Stimulated activated CD4-positive, alpha-beta T cell treated with anti-CD3 and anti-CD28 coated beads, Interleukin-15, amount 100 ng/mL, for 24 hours (primary cell): ENCODE results near the gene NCBP3.
A peak's percentile ranks its signal among the peaks of the same experiment; 100 is the strongest.
"Not testable (repeated sequence)": the region's sequence is repeated elsewhere in the genome, so short reads cannot be mapped to it uniquely, and the experiment has no call there.

Source experiments
- DNase-seq: peaks from one replicate; pipeline ENCODE4 v3.0.0-alpha.2; 2020

Gene NCBP3

GRCh38 chr17:3846437-3847164 is 555 bp upstream of the NCBP3 start:
- no peak for DNase-seq

GRCh38 chr17:3845291-3845620 is 790 bp downstream of the NCBP3 start:
- peak; percentile 58 for DNase-seq

DNA sequence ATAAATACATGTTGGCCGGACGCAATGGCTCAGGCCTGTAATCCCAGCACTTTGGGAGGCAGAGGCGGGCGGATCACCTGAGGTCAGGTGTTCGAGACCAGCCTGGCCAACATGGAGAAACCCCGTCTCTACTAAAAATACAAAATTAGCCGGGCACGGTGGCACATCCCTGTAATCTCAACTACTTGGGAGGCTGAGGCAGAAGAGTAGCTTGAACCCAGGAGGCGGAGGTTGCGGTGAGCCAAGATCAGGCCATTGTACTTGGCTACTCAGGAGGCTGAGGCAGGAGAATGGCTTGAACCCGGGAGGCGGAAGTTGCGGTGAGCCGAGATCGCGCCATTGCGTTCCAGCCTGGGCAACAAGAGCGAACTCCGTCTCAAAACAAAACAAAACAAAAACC is 1.5 kb downstream of the NCBP3 start:
- DNase-seq, result not testable (repeated sequence)

GRCh38 chr17:3843935-3844516 is 2.0 kb downstream of the NCBP3 start:
- DNase-seq, result peak; percentile 63

DNA sequence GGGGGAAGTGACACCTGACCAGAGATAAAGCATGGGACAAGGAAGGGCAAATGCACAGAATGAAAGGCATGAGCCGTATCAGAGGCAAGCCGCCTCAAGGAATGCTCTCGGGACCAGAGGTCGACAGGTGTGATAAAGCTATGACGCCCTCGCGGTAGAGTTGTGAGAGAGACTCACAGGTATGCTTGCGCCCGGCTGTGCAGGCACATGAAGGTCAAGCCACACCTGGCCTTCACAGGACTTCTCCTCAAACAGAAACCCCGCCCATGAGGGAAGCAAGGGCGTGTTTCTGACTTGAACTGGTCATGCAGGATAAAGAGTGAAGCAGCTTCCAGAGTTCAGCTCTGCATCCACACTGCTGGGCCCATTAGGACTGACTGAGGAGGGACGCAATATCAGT is 7.8 kb downstream of the NCBP3 start:
- DNase-seq, result no peak

DNA sequence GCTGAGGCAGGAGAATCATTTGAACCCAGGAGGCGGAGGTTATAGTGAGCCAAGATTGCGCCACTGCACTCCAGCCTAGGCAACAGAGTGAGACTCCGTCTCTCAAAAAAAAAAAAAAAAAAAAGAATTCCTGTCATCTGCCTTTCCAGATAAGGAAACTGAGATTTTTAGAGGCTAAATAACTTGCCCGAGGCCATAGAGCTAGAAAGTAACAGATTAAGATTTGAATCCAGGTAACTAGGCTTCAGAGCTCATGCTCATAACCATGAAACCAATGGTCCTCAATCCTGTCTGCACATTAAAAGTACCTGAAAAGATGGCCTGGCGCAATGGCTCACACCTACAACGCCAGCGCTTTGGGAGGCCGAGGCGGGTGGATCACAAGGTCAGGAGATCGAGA is 9.5 kb downstream of the NCBP3 start:
- DNase-seq, result no peak

- no peak for DNase-seq
Observed at GRCh38 chr17:3835410-3836229, 10.4 kb downstream of the NCBP3 start.

DNA sequence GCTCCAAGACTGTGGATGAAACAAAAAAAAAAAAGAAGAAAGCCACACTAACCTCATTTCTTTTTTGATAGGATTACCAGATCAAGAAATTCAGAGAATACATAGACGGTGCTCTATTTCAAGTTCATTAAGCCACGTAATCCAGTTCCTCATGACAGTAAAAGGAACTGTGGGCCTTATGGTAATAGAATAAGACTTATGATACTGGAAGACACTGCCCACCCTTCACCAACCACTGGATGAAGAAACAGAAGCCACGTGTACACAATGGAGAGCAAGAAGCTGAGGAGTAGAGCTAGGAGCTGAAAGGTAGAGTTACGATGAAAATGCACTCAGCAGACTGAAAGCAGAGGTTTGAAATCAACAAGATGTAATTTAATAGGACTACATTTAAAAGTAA is 11.2 kb downstream of the NCBP3 start:
- DNase-seq, result no peak

GRCh38 chr17:3828852-3829232 is 17.2 kb downstream of the NCBP3 start:
- no peak for DNase-seq

DNA sequence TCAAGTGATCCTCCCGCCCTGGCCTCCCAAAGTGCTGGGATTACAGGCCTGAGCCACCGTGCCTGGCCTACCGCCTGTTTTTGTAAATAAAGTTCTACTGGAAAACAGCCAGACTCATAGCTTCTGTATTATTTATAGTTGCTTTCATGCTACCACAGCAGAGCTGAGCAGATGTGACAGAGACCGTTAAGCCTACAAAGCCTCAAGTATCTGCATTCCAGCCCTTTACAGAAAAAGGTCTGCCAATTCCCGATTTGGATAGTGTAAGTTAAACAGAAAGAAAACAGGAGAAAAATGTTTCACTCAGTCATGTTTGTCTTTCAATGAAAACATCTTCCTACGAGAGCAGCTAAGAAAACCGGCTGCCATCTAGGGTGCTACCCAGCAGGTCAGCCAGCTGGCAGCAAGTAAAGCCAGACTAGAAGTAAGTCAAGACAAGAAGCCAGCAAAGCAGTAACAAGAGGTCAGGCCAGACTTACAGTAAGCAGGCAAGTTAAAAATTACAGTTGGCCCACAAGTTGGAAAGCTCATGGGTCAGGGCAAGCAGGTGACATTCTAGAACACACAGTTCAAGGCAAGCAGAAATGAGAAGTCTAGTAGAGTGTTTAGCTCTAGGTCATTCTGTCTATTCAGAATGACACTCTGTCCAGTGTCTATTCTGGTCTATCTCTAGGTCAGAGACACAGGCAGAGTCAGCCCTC is 17.7 kb downstream of the NCBP3 start:
- no peak for DNase-seq

- peak; percentile 73 for DNase-seq
Observed at GRCh38 chr17:3827124-3827773, 18.8 kb downstream of the NCBP3 start.

GRCh38 chr17:3826191-3826590 is 19.9 kb downstream of the NCBP3 start:
- no peak for DNase-seq

DNA sequence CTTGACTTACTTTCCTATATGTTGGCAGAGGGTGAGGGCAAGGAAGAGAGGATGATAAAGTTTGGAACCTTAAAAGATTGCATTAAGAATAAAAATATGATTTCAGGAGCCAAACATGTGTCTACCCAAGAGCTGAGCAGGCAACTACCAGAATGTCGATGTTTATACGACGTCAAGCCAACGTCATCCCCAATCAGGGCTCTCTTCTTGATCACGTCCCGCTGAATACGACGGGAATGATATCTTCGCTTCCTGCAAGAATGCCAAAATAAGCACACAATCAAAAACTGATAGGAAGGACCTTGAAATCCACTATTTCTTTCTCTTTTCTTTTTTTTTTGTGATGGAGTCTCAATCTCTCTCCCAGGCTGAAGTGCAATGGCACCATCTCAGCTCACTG is 24.9 kb downstream of the NCBP3 start:
- DNase-seq, result no peak

DNA sequence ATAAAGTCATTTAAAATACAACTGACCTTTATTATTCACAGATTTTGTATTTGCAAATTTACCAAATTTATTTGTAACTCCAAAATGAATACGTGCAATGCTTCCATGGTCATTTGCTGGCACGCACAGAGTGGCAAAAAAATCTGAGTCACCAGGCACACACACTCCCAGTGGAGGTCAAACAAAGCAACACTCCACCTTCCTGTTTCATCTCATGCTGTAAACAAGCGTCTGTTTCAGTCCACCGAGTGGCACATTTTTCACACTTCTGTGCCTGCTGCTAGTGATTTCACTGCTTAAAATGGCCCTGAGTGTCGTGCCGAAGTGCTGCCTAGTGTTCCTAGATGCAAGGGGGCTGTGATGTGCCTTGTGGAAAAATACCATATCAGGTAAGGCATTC is 27.3 kb downstream of the NCBP3 start:
- DNase-seq, result no peak

GRCh38 chr17:3817851-3818605 is 28.0 kb downstream of the NCBP3 start:
- no peak for DNase-seq

DNA sequence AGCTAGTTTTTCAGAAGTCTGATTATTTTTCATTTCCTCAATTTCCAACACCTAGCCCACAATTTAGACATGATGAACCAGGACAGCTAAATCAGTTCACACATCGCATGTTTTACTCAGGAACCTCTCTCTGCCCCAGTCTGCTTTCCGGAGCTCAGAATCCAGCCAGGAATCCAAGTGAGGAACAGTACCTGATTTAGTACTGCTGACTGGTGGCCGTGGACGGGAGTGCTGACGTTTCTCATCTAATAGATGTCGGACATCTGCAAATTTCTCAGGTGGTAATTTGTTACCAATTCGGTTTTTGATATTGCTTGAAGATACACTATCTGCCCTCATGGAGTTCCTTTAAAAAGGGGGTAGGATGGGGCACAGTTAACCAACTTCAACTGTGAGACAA is 30.1 kb downstream of the NCBP3 start:
- no peak for DNase-seq

DNA sequence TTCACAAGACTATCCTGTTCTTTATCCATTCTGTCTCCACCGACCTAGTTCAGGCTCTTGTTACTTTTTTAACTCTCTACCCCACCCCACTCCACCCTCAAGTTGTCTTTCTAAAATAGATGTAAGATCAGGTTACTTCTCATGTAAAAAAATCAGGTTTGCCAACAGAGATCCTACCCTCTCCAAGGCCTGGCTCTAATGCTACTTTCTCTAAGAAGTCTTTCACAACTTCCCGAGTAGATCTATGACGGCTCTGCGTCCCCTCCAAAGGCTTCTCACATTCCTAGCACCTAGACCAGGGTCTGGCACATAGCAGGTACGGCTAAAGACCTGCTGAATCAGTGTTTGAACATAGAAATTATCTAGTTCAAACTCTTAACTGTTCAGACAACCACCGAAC is 30.9 kb downstream of the NCBP3 start:
- no peak for DNase-seq

DNA sequence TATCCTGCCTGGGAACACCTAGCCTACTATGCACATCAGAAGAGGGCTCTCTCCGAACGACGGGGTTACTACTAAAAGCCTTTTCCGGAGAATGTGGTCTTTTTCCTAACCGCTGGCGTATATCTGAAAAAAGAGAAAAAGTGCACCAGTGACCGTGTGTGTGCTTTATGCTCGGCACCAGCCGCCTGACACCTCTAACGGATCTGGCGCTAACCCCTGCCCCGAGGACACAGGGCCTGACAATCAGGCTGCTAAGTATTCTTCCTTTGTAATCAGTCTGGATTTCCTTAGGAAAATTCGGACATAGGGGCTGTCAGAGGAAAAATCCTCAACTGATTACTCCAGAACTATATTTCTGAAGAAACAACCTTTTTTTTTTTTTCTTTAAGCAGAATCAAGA is 31.7 kb downstream of the NCBP3 start:
- DNase-seq, result no peak

- DNase-seq, result no peak
Observed at GRCh38 chr17:3813171-3813570, 32.9 kb downstream of the NCBP3 start.

DNA sequence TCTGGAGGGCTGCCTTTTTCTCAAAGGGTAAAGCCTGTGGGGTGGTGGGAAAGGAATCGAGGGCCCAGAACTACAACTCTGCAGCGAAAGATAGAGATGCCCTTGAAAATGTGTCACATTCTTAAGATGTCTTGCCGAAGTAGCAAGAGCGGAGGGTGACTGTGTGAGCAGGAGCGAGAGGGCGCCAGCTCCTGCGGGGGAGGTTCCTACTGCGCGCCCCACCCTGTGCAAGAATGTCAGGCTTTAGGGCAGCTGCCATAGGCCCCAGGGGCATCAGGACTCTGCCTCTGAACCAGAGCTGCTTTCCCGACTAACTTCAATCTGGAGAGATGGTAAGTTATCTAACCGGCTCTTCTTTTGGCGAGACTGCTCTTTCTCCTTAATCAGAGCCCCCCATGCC is 33.3 kb downstream of the NCBP3 start:
- no peak for DNase-seq

GRCh38 chr17:3812284-3812683 is 33.8 kb downstream of the NCBP3 start:
- no peak for DNase-seq

GRCh38 chr17:3810019-3810418 is 36.0 kb downstream of the NCBP3 start:
- DNase-seq, result no peak
